GM18520 (cell line): ENCODE data around the gene FAM229A.
"Not testable (repeated sequence)": the region's sequence is repeated elsewhere in the genome, so short reads cannot be mapped to it uniquely, and the experiment has no call there.

Experiments
- ATAC-seq: cut with Tn5 transposase; IDR thresholded peaks from one replicate; pipeline ENCODE4 v1.9.1; 2021; ENCODE audit not compliant: unreplicated experiment

The FAM229A gene

DNA sequence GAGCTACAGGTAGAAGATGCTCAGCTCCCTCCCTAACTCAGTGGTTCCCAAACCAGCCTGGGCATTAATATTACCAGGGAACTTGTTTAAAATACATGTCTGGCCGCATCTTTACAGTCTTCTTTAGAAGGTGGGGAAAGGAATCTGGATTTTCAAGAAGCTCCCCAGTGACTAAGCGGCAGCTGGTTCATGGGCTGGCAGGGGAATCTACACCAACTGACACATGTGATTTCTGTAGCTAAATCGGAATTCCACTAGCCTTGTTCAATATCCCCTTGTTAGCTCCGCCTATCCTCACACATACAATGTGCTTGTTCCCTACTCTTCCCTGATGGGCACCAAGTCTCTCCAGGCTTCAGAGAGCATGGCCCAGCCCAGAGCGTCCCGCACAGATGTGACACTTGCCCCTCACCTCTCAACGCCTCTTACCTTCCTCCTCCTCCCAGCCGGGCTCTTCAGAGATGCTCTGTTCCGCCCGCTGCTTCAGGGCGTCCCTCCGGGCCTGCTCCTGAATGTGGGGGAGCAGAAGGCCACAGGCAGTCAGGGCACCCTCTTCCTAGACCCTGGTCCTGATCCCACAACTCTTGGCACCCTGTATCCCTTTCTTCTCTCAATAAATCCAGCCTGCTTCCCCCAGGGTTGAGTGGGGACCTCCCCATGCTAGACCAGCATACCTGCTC, 15.4 kb upstream of the FAM229A start:
- ATAC-seq = no peak

DNA sequence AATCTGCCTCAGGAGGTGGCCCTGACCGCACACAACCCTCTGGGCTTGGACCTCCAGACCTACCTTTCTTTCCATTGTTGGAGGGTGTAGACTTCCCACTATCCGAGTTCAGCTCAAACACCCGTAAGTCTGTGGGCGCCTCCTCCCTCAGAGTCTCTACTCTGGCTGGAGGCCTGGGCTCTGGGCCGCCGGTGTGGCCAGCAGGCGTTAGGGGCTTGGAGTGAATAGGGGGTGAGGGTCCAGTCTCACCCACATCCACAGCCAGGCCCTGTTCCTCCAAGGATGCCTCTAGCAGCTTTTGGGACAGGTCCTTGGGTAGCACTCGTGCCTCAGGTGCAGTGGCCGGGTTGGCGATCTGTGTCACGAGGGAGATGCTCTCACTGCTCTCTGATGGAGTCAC, 13.9 kb upstream of the FAM229A start:
- ATAC-seq = no peak

DNA sequence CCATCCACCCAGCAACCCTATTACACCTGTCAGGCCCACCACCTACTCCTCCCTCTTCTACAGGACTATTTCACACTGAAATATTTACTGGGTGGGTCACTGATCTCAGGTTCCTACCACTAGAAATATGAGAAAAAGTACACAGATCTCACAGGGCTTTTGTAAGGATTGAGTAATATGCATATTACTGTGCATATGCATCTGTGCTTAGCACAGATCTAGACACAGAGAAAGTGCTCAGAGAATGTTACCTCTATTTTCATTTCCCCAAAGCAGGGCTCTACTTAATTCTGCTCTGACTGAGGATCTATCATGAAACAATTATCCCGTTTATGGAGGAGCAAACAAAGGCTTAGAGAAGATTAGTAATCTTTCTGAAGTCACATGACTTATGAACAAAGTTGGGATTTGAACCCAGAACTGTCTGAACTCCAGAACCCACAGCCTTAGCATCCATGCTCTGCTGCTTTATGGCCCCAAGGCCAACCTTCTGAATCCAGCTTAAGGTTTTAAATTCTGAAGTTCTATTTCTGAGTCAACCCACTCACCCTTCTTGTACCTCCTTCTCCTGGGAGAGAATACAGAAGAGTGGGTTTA, 11.8 kb upstream of the FAM229A start:
- ATAC-seq = no peak

DNA sequence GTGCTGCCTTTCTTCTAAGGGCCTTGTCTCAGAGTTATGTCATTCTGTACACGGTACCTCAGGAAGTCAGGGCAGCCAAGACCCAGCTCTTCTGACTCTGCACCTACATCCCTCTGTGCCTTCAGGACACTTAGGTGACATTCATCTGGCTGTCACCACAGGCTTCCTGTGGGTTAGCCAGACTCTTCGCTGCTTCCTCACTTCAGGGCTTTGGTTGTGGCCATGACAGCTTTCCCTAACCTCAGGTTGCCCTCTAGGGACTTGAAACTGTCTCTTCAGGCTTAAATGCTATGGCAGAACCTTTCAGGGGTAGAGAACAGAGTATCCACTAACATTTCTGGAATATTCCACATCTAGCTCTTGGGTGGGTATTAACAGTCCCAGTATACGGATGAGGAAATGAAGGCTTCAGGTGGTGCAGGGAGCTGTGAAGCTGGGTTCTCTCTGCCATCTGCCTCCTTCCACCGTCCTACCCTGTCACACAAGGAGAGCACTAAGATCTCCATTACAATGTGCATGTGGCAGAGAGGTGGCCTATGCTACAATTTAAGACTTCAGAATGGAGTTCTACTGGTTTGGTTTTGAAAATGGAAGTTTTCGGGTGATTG, 10.0 kb upstream of the FAM229A start:
- ATAC-seq = no peak

DNA sequence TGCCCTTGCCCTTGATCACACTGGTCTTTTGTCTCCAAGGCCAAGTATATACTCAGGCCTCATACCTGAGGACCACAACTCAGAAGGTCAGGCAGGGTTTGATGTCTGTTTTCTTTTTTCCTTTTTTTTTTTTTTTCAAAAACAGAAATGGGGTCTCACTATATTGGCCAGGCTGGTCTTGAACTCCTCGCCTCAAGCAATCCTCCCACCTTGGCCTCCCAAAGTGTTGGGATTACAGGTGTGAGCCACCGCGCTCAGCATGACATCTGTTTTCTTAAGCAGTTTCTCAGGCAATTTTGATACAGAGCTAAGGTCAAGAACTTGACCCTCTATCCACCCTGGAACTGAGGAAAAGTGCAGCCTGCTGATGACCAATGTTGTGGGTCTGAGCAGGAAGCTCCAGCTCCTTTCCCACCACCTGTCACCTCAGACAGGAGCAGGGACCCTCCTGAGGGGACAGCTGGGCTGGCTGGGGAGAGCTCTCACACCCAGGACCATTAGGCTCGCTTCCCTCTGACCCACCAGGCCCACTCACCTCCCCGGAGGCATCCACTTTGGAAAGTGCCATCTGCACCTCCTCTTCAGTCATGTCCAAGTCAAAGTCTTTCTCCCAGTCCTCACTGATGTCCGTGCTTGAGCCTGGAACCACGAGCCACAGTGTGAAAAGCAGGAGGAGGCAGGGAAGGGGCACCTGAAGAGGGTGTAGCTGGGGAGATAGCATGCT, 5.8 kb upstream of the FAM229A start:
- ATAC-seq = no peak

DNA sequence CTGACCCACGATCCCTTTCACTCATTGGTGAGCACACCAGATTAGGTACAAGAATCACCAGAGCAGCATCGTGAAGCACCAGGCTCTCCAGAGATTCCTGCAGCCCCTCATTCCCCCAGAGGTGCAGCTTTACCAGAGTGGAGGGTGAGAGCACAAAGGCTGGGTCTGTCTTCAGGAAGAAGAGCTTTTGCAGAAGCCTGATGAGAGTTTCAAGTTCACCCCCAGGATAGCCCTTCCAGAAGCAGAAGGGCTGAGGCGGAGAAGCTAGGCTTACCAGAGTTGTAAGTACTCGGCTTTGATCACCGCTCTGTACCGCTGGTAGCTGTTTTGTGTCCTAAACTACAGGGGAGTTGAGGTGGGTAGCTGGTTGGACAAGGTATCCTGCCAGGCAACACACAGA, 3.2 kb upstream of the FAM229A start:
- ATAC-seq = no peak

DNA sequence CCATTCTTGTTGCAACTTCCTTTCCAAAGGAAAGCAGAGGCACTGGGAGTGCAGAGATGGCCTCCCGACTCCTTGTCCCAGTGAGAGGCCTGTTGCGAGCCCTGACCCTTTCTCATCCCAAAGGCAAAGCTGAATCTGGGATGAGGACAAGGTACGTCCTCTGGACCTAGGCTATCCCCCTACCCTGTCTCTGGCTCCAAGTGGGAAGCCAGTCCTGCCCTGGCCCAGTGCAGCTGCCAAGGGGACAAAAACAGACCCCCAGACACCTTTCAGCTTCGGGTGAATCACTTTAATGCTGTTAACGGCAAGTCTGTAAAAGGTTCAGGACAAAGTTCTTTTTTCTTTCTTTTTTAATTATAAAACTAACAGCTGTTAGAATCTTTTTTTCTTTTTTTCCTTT, 2.6 kb upstream of the FAM229A start:
- no peak for ATAC-seq

DNA sequence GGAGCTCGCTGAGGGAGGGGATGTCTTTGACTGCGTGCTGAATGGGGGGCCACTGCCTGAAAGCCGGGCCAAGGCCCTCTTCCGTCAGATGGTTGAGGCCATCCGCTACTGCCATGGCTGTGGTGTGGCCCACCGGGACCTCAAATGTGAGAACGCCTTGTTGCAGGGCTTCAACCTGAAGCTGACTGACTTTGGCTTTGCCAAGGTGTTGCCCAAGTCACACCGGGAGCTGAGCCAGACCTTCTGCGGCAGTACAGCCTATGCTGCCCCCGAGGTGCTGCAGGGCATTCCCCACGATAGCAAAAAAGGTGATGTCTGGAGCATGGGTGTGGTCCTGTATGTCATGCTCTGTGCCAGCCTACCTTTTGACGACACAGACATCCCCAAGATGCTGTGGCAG, 1.4 kb upstream of the FAM229A start:
- no peak for ATAC-seq

DNA sequence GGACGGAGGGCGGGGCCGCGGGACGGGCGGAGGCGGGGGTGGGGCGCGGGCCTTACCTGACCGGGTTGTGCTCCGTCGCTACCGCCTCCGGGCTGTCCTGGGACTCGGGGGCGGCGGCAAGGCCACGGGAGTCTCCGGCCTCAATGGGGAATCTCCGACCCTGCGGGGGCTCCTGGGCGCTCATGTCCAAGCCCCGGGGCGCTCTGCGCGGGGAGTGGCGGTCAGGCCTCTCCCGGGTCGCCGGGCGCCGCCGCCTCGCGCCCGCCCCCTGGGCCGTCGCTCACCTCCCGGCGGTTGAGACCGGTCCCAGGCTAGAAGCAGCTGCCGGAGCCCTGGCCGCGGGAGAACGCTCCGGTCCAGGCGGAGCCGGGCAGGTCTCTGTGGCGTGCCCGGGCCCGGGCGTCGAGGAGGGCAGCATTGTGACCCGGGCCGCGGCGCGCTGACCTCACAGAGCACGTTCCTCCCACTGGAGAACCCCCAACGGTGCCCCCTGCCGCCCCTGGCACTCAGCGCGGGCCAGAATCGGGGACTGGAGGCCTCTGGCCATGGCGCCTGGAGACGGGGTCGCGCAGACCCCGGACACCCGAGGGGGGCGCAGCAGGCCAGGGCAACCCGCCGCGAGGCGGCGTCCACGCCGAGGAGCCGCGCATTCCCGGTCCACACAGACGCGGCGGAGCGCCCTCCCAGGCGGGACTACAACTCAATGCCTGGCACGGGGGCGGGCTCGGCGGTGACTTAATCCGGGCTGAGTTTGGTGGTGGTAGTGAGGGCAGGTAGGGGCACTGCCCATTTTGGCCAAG, 411 bp downstream of the FAM229A start:
- no peak for ATAC-seq

DNA sequence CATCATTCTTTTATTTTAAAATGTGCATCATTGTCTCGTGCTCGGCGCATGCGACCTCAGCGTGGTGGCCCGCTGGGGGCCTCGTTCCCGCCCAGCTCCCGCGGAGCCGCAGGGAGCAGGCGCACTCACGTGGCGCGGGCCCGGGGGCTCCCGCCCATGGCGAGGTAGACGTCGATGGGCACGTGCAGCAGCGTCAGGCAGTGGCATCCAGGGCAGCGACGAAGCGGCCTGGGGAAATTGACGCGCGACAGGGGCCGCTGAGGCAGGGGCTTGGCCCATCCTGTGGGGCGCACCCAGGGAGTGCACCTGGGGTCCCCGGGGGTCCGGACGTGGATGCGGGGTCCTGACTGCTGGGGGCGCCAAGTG, 994 bp downstream of the FAM229A start:
- ATAC-seq = no peak

DNA sequence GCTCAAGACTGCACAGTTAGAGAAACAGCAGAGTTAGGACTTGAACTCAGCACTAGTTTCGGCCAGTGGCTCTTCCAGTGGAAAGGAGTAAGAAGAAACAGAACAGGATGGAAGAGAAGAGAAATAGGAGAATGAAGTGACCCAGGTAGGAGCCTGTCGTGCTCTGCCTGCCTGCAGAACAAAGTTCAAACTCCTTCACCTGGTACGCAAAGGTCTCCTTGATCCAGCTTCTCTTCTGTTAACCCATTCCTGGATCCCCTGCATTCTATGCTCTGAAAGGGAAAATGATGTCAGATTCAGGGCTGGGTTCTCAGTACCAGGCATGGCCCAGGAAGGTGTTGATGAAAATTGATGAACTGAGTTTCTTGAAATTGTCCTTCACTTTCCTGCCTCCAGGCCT, 3.9 kb downstream of the FAM229A start:
- no peak for ATAC-seq

DNA sequence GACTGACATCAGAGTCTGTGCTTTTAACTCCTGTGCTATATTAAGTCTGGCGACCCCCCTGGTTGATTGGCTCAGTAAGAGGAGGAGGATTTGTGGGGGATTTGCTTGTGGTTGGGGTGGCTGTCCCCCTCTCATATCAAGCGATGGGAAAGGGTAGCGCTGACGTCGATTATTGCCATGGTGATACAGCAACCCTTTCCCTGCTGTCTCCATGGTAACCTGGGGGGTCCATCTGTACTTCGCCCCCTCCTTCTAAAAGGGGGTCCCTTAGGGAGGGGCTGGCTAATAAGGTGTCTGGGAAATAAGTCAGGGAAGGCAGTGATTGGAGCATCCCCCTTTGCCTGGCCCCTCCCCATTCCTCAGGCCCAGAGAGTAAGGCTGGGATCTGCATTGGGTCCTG, 4.7 kb downstream of the FAM229A start:
- ATAC-seq = no peak

DNA sequence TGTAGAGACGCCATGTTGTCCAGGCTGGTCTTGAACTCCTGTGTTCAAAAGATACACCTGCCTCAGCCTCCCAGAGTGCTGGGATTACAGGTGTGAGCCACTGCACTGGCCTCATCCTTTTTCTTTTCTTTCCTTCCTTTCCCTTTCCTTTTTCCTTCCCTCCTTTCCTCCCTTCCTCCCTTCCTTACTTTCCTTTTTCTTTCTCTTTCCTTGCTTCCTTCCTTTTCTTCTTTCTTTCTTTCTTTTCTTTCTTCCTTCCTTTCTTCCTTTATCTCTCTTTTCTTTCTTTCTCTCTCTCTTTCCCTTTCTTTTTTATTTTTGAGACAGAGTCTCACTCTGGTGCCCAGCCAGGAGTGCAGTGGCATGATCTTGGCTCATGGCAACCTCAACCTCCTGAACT, 5.8 kb downstream of the FAM229A start:
- ATAC-seq = no peak

DNA sequence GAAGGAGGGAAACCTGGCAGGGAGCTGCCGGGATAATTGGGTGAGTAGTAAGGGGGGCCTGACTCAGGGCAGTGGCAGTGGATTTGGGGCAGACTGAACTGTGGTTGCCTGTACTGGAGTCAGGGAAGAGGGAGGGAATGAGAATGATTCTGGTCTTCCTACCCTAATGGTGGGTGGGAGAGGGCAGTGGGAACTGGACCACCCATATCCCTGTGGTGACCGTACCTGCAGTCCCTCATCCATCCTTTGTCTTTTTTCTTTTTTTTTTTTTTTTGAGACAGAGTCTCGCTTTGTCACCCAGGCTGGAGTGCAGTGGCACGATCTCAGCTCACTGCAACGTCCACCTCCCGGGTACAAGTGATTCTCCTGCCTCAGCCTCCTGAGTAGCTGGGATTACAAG, 6.5 kb downstream of the FAM229A start:
- not testable (repeated sequence) for ATAC-seq

DNA sequence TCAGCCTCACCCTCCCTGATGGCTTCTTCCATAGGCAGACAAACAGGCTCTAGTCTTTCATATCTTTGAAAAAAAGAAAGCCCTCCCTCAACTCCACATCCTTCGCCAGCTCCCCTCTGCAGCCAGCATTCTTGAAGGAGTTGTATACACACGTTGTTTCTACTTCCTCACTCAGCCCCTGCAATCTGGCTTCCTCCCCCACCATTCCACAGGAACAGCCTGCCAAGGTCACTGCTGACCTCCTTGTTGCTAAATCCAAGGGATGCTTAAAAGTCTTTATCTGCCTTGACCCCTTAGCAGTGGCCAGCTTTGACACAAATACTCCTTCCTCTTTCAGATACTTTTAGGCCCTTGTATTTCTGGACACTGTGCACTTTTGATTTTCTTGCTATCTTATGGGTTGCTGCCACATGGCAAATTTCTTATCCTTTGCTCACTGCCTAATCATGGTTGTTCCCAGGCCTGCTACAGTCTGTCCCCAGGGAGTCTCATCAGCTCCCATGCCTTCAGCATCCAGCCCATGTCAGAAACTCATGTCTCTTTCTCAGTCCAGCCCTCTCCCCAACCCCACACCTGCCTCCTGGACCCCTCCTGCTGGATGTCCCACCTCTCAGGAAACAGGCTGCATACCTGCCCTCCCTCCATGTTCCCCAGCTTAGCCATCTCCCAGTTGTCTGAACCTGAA, 8.3 kb downstream of the FAM229A start:
- no peak for ATAC-seq

DNA sequence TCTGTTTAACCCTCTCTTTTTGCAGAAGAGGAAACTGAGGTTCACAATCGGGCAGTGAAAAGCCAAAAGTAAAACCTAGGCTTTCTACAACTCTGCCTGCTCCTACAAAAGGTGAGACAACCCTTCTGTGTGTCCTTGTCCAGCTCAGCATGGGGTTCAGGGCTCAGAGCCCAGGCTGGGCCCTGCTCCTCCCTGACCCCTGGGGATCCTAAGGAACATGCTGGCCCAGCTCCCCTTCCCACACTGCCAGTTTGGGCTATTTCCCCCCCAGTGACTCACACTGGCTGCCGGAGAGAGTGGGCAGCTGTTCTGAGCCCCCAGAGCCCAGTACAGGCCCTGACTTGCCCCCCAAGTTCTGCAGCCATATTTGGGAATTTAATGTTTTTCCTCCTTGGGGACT, 8.9 kb downstream of the FAM229A start:
- ATAC-seq = no peak

DNA sequence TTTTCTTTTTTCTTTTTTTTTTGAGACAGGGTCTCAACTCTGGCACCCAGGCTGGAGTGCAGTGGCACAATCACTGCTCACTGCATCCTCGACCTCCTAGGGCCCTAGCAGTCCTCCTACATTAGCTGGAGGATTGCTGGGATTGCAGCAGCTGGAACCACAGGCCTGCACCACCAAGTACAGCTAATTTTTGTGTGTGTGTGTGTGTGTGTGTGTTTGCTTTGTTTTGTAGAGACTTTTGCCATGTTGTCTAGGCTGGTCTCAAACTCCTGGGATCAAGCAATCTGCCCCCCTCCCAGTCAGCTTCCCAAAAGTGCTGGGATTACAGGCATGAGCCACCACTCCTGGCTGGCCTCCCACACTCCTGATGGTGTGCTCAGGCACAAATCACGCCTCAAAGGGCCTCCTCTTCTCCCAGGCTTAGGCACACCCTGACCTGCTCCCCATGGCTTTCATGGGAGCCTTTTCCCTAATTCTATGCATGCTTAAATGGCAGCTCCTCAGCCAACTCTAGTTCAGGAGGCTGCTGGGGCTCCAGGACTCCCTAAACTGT, 9.4 kb downstream of the FAM229A start:
- no peak for ATAC-seq

DNA sequence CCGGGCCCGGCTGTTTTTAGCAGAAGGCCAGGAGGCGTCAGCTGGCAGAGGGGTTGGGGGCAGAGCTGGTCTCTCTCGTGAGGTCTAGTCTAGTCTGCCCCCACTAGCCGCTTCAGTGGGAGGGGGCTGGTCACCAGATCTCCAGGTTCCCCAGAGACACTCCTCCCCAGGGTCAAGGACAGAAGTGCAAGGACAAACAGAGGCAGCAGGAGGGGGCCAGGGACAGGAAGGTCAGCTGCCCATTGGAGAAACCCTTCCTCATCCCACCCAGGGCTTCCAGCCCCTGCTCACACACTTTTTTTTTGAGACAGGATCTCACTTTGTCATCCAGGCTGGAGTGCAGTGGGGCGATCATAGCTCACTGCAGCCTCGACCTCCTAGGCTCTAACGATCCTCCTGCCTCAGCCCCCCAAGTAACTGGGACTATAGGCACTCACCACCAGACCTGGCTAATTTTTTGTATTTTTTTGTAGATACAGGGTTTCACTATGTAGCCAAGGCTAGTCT, 10.0 kb downstream of the FAM229A start:
- no peak for ATAC-seq

DNA sequence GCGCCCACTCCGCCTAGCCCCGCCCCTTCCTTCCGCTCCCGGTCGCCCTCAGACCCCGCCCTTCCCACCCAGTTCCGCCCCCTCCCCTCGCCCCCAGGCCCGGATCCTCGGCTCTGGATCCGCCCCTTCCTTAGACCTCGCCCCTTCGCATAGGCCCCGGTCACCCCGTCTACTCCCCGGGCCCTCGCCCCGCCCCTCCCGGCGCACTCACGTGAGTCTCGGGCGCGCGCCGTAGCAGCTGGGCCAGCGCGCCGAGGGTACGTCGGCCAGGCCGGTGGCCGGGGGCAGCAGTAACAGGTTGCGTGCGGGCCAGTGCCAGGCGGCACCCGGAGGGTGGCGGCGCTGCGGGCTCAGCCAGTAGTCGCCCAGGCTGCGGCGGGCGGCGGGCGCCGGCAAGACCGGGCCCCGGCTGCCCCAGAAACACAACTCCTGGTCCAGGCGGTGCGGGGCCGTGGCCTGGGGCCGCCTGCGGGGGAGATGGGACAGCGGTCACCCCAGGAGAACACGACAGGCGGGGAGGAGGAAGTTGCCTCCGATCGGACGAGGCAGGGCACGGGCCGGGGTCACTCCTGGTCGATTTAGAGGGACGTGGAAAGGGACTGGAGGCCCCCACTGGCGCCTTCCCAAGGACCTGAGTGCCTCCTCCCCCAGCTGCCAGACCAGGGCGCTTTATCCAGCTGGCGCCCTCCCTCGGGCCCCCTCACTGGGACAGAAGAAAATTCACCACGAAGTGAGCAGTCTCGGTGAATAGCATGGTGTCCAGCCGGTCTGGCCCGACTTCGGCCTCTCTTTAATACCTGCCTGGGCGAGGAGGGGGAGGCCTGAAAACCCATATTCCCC, 10.7 kb downstream of the FAM229A start:
- peak; percentile 75 for ATAC-seq
